Activated gamma-delta T cell treated with anti-CD3 and anti-CD28 coated beads, Interleukin-2, amount 50 U/mL, for 16 hours (primary cell): Measurements from ENCODE around the gene DDX42.

Experiments used
- DNase-seq: peaks from one replicate; pipeline ENCODE4 v3.0.0-alpha.2; 2020; ENCODE audit warnings: low read depth

Gene DDX42

GRCh38 chr17:63823659-63824331 is 49.8 kb downstream of the DDX42 start:
- DNase-seq = no peak

- DNase-seq = no peak
Measured at GRCh38 chr17:63824362-63824761, 50.4 kb downstream of the DDX42 start.

GRCh38 chr17:63826468-63827001 is 52.6 kb downstream of the DDX42 start:
- no peak for DNase-seq

GRCh38 chr17:63827002-63827800 is 53.2 kb downstream of the DDX42 start, which contains the start of the genes FTSJ3 and PSMC5:
TSS of gene FTSJ3 (minus strand) at chr17:63827663. CDS start at chr17:63826902, 761 bp downstream.
TSS of gene PSMC5 (plus strand) at chr17:63827431. CDS start at chr17:63827491, 60 bp downstream.
- peak; percentile 93 for DNase-seq

GRCh38 chr17:63827801-63828221 is 53.8 kb downstream of the DDX42 start:
- DNase-seq = no peak

GRCh38 chr17:63828936-63829335 is 55.0 kb downstream of the DDX42 start:
- DNase-seq = no peak

- no peak for DNase-seq
Measured at GRCh38 chr17:63830278-63830677, 56.3 kb downstream of the DDX42 start.

- DNase-seq = no peak
Measured at GRCh38 chr17:63830904-63831491, 57.0 kb downstream of the DDX42 start.

- no peak for DNase-seq
Measured at GRCh38 chr17:63831505-63831904, 57.5 kb downstream of the DDX42 start.

- no peak for DNase-seq
Measured at GRCh38 chr17:63832014-63832413, 58.0 kb downstream of the DDX42 start.

GRCh38 chr17:63832455-63832854 is 58.5 kb downstream of the DDX42 start:
- no peak for DNase-seq

GRCh38 chr17:63833026-63833740 is 59.2 kb downstream of the DDX42 start:
- DNase-seq = no peak

- DNase-seq = no peak
Measured at GRCh38 chr17:63833741-63834373, 59.9 kb downstream of the DDX42 start.

- peak; percentile 45 for DNase-seq
Measured at GRCh38 chr17:63834431-63835166, 60.6 kb downstream of the DDX42 start.

GRCh38 chr17:63835167-63835720 is 61.3 kb downstream of the DDX42 start:
- no peak for DNase-seq

GRCh38 chr17:63836811-63837210 is 62.8 kb downstream of the DDX42 start:
- DNase-seq = no peak

- no peak for DNase-seq
Measured at GRCh38 chr17:63837480-63837879, 63.5 kb downstream of the DDX42 start.

GRCh38 chr17:63837962-63838600 is 64.1 kb downstream of the DDX42 start:
- no peak for DNase-seq

- DNase-seq = no peak
Measured at GRCh38 chr17:63838631-63839171, 64.7 kb downstream of the DDX42 start.
